HL-60 (cell line): Measurements from ENCODE around the gene CTNNA2.

Experiments used
- DNase-seq, 2 experiments: peaks; one replicate each; pipeline ENCODE4 v3.0.0-alpha.2; 2010 to 2020; ENCODE audit warnings: low read depth in 1 of 2, low spot score in 1 of 2
- H3K27ac ChIP-seq: fragments of 250-450 bp; sonication (Bioruptor Pico); replicated peaks from 2 replicates; pipeline ENCODE4 v1.5.1; 2020; ENCODE audit warnings: mild to moderate bottlenecking, moderate library complexity
- H3K27me3 ChIP-seq: fragments of 250-450 bp; sonication (Bioruptor Pico); 2 replicates; pipeline ENCODE4 v1.5.1; 2021; ENCODE audit warnings: mild to moderate bottlenecking, moderate library complexity; ENCODE audit not compliant: insufficient read depth, poor library complexity, severe bottlenecking
- H3K4me3 ChIP-seq: replicated peaks from 2 replicates; pipeline ENCODE4 v1.5.1; 2011; ENCODE audit warnings: mild to moderate bottlenecking, control low read depth, low read length; ENCODE audit not compliant: insufficient read depth
- GABPA ChIP-seq: IDR thresholded peaks from 2 replicates; pipeline ENCODE4 v1.6.1; 2012; ENCODE audit warnings: low read depth
- POLR2AphosphoS5 ChIP-seq: IDR thresholded peaks from 2 replicates; pipeline ENCODE4 v1.6.1; 2012; ENCODE audit warnings: low read depth
- SPI1 ChIP-seq: IDR thresholded peaks from 2 replicates; pipeline ENCODE4 v1.6.1; 2012; ENCODE audit warnings: low read depth, mild to moderate bottlenecking, borderline replicate concordance
- TF ChIP-seq, protein P1 (sequence below): IDR thresholded peaks from one replicate; pipeline ENCODE4 v1.5.1; 2011; ENCODE audit warnings: low read length, control low read depth, inconsistent platforms; ENCODE audit not compliant: insufficient read depth
- TF ChIP-seq, protein P2 (sequence below): IDR thresholded peaks from 2 replicates; pipeline ENCODE4 v1.6.1; 2012; ENCODE audit warnings: low read depth; ENCODE audit not compliant: insufficient replicate concordance

Gene CTNNA2

GRCh38 chr2:79861059-79861374, 348.2 kb downstream of the CTNNA2 start:
- Histone ChIP-seq H3K27ac (no peak overlapping the region), H3K4me3 (no peak overlapping the region), H3K27me3 (no peaks in the 10 kb centered on the region)
- TF ChIP-seq SPI1: no peak
- no peak for TF ChIP-seq GABPA
- no peak for DNase-seq

DNA sequence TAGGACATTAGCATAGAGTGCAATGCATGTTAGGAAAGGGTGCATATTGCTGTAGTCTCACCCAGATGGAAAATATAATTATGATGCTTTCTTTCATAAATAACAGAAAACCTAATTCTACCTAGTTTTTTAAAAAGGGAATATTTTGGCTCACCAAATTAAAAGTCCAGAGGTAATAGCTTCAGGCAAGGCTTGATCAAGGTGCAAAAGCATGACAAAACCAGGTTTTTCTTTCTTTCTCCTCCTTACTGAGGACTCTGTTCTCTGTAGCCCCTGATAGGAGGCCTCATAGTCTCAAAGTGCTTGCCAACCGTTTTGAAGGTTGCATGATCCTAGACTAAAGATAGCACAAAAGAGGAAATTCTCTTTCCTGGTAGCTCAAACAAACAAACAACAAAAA, 349.9 kb downstream of the CTNNA2 start:
- H3K27ac ChIP-seq: no peak overlapping the region
- no peaks in the 10 kb centered on the region for H3K27me3 ChIP-seq
- no peak overlapping the region for H3K4me3 ChIP-seq
- no peak for TF ChIP-seq SPI1
- TF ChIP-seq, protein P1, sequence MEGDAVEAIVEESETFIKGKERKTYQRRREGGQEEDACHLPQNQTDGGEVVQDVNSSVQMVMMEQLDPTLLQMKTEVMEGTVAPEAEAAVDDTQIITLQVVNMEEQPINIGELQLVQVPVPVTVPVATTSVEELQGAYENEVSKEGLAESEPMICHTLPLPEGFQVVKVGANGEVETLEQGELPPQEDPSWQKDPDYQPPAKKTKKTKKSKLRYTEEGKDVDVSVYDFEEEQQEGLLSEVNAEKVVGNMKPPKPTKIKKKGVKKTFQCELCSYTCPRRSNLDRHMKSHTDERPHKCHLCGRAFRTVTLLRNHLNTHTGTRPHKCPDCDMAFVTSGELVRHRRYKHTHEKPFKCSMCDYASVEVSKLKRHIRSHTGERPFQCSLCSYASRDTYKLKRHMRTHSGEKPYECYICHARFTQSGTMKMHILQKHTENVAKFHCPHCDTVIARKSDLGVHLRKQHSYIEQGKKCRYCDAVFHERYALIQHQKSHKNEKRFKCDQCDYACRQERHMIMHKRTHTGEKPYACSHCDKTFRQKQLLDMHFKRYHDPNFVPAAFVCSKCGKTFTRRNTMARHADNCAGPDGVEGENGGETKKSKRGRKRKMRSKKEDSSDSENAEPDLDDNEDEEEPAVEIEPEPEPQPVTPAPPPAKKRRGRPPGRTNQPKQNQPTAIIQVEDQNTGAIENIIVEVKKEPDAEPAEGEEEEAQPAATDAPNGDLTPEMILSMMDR: no peak
- no peak for TF ChIP-seq POLR2AphosphoS5
- TF ChIP-seq, protein P2, sequence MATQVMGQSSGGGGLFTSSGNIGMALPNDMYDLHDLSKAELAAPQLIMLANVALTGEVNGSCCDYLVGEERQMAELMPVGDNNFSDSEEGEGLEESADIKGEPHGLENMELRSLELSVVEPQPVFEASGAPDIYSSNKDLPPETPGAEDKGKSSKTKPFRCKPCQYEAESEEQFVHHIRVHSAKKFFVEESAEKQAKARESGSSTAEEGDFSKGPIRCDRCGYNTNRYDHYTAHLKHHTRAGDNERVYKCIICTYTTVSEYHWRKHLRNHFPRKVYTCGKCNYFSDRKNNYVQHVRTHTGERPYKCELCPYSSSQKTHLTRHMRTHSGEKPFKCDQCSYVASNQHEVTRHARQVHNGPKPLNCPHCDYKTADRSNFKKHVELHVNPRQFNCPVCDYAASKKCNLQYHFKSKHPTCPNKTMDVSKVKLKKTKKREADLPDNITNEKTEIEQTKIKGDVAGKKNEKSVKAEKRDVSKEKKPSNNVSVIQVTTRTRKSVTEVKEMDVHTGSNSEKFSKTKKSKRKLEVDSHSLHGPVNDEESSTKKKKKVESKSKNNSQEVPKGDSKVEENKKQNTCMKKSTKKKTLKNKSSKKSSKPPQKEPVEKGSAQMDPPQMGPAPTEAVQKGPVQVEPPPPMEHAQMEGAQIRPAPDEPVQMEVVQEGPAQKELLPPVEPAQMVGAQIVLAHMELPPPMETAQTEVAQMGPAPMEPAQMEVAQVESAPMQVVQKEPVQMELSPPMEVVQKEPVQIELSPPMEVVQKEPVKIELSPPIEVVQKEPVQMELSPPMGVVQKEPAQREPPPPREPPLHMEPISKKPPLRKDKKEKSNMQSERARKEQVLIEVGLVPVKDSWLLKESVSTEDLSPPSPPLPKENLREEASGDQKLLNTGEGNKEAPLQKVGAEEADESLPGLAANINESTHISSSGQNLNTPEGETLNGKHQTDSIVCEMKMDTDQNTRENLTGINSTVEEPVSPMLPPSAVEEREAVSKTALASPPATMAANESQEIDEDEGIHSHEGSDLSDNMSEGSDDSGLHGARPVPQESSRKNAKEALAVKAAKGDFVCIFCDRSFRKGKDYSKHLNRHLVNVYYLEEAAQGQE: no peak
- no peak for TF ChIP-seq GABPA
- no peak for DNase-seq

GRCh38 chr2:79872656-79873055, 359.8 kb downstream of the CTNNA2 start:
- Histone ChIP-seq H3K27ac (no peak overlapping the region), H3K27me3 (no peaks in the 10 kb centered on the region), H3K4me3 (no peak overlapping the region)
- DNase-seq: no peak
- no peak for TF ChIP-seq GABPA
- TF ChIP-seq SPI1: no peak
- TF ChIP-seq, protein P2: no peak
- TF ChIP-seq POLR2AphosphoS5: no peak
- TF ChIP-seq, protein P1: no peak

DNA sequence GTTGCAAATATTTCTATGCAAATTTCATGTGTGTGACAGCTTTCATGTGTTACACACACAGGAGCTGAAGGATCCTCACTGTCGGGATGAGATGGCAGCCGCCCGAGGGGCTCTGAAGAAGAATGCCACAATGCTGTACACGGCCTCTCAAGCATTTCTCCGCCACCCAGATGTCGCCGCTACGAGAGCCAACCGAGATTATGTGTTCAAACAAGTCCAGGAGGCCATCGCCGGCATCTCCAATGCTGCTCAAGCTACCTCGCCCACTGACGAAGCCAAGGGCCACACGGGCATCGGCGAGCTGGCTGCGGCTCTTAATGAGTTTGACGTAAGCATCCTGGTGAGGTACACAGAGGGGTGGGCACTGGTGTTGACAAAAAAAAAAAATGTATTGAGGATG, 361.2 kb downstream of the CTNNA2 start:
- Histone ChIP-seq H3K27ac (no peak overlapping the region), H3K27me3 (no peaks in the 10 kb centered on the region), H3K4me3 (no peak overlapping the region)
- TF ChIP-seq GABPA: no peak
- TF ChIP-seq, protein P2: no peak
- DNase-seq: no peak
